GM18505 (cell line): ENCODE results near the gene CHRNB2.
A peak's percentile ranks its signal among the peaks of the same experiment; 100 is the strongest.

Experiments
- ATAC-seq: cut with Tn5 transposase; IDR thresholded peaks from one replicate; pipeline ENCODE4 v1.9.1; 2021; ENCODE audit not compliant: unreplicated experiment
- POLR2A ChIP-seq: IDR thresholded peaks from 4 replicates; pipeline ENCODE4 v1.6.1; 2011; ENCODE audit warnings: borderline replicate concordance; ENCODE audit not compliant: insufficient read depth, insufficient read length; ENCODE audit errors: extremely low read depth

Gene CHRNB2

DNA sequence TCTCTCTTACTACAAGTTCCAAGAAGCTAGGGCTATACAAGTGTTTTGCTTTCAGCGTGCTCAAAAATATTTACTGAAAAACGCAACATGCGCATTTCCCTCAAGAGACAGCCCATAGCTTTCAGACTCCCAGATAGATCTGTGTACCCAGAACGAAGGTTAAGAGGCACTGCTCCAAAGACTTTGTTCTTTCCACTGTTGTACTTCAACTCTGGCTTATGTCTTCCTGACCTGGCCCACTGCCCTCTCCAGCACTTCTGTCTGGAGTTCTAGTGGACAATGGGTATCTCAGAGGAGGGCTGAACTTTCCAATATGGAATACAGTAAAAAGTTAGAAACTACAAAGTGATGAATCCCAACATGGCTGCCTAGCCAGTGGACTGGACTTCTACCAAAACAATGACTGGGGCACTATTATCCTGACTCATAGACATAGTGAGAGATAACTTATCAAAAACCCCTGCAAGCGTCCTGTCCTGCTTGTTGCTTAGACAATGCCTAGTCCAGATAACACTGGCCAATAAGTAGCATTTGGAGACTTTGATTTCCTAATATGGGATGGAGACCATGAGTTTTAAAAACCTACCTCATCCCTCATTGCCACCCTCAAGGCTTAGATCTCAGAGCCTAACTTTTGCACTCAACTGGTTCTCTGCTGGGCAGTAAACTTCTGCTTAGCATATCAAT is 49.2 kb downstream of the CHRNB2 start:
- TF ChIP-seq POLR2A = no peak
- ATAC-seq = no peak

DNA sequence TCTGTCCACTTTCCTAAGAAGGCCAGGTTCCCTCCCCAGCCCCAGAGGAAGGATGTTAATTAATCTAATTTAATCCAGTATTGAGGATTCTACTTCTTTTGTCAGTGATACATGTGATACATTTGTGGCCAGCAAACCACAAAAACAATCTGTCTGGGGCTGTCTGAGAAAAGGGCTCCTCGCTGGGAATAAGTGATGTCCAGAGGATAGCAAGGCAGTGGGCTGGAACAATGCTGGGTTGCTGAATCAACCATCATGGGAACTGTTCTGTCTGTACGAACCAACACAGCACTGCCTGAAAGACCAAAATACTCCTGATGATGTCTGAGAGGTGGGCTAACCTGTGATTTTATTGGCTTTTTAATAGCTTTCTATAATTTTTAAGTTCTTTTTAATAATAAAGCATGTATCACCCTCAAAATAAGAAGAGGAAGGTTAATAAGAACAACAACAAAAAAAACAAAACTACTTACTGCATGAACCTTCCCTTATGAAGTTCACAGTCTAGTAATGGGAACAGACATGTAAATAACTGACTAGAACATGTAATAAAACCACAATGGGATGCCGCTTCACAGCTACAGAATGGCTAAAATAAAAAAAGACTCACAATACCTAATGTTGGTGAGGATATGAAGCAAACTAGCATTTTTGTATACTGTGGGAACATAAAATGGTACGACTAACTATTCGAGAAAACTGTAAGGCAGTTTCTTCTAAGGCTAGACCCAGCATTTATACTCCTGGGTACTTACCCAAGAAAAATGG is 51.8 kb downstream of the CHRNB2 start:
- ATAC-seq = no peak
- no peak for TF ChIP-seq POLR2A

DNA sequence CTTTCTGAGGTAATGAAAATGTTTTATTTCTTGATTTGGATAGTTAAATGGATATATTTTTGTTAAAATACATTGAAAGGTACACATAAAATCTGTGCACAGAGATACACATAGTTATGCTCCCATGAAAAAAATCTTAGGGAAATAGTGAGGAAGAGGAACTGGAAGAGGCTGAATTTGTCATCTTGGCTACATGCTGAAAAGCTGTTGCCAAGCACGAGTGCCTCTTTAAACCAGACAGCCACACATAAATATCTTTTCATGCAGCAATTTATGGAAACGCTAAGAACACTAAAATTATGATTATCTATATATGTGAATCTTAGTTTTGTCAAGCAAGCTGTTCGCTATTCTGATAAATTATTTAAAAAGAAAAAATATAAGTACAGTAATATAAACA is 53.2 kb downstream of the CHRNB2 start:
- no peak for ATAC-seq
- TF ChIP-seq POLR2A = no peak

DNA sequence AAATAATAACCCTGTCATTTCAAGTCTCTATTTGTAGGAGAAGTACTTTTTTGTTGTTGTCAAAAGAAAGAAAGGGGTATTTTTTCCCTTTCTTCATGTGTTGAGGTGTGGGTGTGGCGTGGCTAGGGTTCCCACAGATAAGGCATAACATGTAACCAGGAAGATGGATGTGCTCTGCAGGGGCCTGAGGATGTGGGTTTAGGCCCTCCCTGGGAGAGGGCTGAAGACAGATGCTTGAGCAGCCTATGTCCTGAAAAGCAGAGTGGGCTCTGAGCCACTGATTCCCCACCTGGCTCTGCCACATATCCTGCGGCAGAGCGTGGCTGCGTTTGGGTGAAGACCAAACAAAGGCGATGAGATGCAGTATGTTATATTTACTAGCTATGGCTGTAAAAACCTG is 54.3 kb downstream of the CHRNB2 start:
- no peak for ATAC-seq
- no peak for TF ChIP-seq POLR2A

DNA sequence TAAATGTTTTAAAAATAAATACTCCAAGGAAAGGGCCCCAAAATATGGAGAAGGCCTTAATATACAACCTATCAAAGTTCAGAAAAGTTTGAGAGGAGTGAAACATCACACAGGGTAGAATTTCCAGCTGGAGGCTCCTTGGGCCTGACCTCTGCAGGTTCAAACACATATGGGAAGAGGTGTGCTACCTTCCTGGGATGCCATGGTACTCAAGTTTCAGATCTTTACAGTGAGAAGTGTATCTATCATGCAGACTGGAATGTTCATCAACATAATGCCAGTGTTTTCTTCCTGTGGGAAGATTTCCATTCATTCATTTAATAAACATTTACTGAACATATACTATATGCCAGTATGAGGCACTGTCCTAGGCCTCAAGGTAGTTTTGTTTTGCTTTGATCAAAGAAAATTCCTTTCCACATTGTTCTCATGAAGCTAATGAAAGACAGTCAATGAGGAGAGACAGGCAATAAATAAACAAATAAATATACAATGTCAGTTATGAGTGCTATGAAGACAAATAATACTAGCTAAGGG is 55.0 kb downstream of the CHRNB2 start:
- no peak for TF ChIP-seq POLR2A
- ATAC-seq = no peak

DNA sequence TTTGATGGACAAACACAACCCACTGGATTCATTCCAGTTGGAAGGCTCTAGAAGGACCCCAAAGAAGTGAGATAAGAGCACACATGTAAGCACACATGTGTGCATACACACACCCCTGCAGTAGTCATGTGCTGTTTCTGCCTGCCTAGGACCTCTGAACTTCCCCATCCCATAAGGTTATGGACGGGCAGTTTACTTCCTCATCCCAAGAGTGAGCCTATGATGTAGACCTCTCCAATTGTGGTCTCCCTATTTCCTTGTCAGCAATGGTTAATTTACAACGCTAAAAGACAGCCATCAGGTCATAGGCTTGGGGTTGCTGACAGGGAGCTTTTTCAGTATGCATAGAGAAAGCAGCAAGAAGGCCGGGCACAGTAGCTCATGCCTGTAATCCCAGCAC is 55.8 kb downstream of the CHRNB2 start:
- no peak for ATAC-seq
- no peak for TF ChIP-seq POLR2A

DNA sequence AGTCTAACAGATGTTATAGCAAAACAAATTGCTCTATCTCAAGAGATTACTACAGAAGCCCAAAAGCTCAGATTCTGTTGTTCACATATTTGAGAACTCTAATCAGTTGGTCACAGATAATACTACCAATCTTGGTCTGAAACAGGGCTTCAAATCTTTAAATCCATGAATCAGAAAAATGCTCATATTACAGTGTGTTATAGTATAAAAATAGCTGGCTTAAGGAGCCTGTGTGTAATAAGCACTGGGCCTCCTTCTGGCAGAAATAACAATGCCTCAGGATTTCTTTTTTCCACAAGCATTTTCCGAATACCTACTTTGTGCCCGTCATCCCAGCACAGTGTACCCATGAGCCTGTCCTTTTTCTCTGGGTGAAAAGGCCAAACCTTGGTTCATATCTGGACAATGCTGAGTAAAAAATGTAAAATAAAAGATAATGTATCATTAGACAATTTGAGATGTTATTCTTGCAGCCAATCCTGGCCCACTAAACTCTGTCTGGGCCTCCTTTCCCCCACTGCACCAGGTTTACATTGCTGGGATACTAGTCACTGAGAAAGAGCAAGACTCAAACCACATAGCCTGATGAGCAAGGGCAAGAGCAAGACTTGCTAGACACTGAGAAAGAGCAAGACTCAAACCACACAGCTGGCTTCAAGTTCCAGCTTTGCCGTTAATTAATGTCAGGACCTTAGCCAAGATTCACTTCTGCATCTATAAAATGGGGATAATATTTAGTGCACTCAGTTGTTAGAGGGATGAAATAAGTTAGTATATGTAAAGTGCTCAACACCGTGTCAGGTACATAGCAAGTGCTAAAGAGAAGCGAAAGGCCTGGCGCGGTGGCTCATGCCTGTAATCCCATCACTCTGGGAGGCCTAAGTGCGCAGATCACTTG is 57.4 kb downstream of the CHRNB2 start:
- no peak for ATAC-seq
- no peak for TF ChIP-seq POLR2A

DNA sequence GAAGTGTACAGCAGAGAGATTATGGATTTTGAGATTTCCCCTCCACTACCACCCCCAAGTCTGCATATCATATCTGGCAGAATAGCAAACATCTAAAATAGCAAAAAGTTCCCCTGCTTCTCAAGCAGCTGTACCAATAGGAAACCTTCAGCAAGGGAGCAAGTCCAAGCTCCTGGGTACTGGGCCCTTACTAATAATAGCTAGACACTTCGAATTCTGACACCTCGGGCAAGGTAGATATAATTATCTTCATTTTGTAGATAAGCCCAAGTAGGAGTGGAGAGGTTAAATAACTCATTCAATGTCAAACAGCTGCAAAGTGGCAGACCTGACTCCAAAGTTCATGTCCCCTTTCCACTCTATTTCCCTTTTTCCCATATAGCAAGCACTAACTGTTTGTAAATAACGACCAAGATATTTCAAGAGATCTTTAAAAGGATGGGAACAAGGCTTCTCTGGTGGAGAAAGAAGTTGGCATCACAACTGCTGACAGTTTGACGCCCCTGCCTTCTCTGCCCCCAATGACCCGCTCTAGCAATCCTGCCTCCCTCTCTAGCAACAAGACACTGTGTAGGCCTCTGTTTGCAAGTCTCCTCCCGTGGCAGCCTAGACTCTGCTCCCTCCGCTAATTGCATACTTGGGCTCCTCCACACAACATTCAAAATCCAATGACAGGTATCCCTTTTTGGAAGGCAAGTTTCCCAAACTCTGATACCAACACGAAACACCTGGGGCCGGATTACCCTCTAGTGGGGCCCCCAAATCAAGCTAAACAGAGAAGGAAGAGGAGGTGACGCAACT is 59.1 kb downstream of the CHRNB2 start:
- ATAC-seq = no peak
- no peak for TF ChIP-seq POLR2A

DNA sequence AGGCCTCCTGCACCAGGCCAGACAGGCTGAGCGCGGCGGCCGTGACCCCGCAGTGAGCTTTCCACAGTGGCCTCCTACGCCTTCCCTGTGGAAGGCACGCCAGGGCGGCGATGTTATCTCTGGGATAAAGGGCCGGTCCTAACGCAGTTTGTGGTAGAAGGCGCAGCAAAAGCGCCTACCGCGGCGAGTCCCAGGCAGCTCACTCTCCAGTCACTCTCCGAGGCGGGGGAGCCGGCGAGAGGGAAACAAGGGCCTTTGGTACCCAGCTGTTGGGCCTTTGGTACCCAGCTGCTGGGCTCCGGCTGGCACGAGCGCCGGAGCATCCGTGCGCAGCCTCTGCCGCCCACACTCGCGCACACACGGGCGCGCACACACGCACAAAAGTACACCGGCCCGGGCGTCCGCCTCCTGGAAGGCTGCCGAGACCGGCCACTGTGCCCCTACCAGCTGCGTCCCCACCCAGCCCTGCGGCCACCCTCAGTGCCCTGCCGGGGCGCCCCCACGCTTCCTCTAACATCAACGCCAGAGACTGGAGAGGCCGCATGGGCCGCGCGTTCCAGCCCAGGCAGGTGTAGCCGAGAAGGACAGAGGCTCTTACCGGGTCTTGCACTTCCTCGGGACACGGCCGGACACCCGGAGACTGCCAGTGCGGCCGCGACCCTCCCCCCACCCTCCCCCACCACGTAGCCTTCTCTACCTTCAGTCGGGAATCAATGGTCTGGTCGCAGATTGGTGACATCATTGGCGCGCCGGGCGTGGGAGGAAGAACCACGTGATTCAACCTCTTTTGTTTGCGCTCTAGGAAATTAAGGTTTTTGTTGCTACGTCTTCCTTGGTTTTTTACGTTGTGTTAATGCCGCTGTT is 59.9 kb downstream of the CHRNB2 start:
- TF ChIP-seq POLR2A = peak; percentile 75
- ATAC-seq = peak; percentile 48

DNA sequence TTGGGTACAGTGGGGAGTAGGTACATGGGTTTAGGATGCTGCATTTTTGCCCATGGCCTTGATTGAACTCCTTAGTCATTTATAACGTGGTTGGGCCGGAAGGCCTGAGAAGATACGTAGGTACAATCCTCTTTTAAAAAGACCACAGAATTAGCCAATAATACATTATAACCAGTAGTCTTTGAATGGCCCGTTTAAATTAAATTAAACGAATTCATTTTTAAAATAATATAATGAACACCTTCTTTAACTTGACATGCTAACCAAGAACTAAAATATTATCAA is 60.5 kb downstream of the CHRNB2 start:
- ATAC-seq = peak; percentile 2
- TF ChIP-seq POLR2A = no peak

DNA sequence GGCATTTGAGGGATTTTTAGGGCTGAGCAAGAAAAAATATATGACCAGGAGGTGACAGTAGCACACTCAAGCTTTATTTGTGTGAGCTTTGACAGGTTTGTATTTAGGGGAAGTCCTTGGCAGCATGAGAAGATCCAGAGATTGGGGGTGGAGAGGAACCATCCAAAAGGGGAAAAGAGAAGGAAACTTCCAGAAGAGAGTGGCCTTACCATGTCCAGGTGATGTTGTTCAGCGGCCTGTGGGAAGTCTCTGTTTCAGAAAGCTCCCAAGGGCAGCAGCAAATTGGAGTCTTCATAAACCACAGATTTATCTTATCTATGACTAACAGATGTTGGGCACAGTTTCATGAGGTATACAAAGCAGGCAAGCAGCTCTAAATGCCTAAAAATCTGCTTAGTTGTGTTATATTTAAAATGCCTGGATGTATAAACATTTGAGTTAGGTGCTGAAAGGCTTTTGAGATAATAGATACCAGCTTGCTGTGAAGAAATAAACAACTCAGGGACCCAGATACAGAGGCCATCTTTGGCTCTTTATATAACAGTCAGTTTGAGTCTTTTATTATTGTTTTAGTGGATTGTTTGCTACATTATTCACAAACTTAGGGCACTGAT is 61.6 kb downstream of the CHRNB2 start:
- ATAC-seq = no peak
- no peak for TF ChIP-seq POLR2A
